ENCODE measurements around the gene SOX13.

The SOX13 gene

GRCh38 chr1:204151552-204152309 lies 78.8 kb downstream of the SOX13 start, which contains the start of gene ETNK2:
Gene ETNK2, minus strand, starts transcription at chr1:204152044. Its CDS starts 192 bp downstream, at chr1:204151852.
- peak; percentile 12 to 30 for DNase-seq (ENCODE audit: low read depth in 2 of 2)

DNA sequence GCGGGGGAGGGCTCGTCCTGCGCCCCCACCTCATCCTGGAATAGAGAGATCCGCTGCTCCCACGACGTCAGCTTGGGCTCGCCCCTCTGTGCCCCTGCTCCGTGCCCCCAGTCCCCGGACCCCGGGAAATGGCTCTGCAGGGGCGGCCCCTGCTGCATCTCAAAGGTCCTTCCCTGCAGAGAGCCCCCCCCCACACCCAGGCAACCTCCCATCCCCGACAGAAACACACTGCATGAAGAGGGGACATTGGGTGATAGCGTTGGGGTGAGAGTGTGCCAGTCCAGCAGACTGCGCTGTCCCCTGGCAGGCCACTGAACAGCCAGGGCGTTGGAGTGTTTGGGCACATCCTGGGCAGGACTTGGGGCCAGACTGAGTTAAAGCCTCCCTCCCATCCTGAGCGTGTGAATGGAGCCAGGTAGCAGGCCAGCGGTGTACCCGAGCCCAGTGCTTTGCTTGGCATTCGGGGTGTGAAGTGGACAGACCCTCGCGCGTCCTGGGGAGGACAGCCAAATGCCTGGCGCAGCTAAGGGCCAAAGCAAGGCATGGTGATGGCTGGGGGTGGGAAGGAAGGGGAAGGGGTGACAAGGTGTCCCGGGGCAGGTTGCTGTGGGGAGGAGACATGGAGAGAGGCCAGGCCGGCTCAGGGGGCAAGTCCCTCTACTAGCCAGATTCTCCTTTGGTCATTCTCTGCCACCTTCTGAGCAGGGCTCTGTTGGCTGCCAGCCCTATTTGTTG lies 79.6 kb downstream of the SOX13 start:
- no peak for DNase-seq (ENCODE audit: low read depth in 2 of 2)

GRCh38 chr1:204153667-204154066 lies 80.8 kb downstream of the SOX13 start:
- DNase-seq (ENCODE audit: low read depth in 2 of 2) = no peak

DNA sequence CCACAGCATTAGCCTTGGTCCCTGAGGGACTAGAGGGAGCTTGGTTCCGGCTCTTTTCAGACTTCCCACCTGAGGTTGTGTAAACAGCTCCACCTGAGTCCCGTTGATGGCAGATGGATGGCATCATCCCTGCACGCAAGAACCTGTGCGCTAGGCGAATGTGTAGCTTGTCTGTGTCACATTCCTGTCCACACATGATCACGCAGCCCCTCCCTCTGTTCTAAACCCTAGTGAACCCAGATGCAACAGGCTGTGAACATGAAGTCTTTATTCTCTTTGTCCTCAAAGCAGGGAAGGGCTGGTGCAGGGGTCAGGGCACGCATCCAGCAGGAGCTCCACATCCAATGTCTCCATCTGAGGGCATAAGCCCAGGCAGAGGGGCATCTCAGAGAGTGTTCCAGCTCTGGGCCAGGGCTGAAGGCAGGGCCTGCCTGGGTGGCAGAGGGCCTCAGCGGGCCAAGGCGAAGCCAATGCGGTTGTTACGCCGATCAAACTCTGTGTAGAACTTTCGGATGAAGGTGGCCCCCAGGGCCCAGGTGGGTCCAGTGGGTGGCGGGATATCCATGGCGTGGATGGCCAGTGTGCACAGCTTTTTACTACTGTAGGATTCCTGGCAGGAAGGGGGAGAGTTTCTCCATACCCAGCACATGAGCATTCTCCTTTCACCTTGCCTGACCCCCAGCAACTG lies 81.8 kb downstream of the SOX13 start:
- no peak for DNase-seq (ENCODE audit: low read depth in 2 of 2)

GRCh38 chr1:204155881-204156280 lies 83.0 kb downstream of the SOX13 start:
- DNase-seq (ENCODE audit: low read depth in 2 of 2) = no peak

DNA sequence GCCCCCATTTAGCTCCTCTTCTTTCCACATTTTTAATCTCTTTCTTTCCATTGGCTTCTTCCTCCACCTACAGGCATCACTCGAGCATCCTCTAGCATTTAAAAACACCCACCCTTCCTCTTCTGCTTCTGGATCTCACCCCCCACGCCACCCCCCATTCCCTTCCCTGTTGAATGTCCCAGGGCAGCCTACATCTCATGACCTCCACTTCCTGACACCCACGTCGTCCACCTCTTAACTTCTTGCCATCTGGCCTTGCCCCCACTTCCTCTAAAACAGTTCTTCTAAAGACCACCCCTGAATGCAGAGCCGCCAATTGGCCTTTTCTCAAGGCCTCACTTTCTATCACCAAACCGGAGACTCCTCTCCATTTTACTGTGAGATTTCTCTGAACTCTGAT lies 85.0 kb downstream of the SOX13 start:
- no peak for DNase-seq (ENCODE audit: low read depth in 2 of 2)

GRCh38 chr1:204161609-204162493 lies 88.9 kb downstream of the SOX13 start:
- DNase-seq (ENCODE audit: low read depth in 2 of 2) = no peak

DNA sequence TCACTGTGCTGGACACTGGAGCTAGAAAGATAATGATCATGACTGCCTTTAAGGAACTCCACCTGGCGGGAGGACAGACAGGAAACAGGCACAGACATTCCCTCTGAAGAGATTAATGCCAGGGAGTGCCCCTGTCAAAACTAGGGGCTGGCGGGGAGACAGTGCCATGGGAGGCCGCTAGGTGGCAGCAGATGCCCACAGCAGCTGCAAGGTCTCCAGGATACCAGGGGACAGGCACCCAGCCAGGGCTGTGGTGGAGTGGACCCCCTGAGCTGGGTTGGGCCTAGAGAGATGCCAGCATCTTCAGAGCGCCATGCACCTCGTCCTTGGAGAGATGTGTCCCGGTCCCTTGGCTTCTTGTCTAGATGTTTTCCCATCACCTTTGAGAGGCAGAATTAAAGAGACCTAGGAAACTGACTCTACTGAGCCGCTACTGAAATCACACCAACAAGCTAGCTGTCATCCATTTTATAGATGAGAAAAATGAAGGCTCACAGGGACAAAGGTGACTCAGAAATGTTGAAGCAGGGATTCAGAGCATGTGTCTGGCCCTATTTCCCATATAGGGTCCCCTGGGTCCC lies 89.7 kb downstream of the SOX13 start:
- DNase-seq (ENCODE audit: low read depth in 2 of 2) = peak; percentile 35 to 71

DNA sequence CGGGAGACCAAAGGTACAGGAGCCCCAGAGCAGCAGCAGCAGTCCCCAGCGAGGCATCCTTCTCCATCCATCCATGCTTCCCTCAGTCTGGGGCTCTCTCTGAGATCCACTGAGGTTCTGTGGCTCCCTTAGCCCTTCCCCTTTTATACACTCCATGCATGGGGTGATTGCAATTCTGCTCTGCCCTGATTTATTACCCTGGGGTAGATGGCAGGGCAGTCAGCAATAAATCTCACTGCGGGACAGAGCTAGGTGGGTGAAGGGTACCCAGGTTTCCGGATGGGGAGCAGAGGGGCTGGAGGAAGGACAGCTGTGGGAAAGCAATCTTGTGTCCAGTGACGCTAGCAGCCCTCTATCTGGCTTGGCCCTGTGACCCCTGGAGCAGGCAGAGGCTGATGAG lies 93.3 kb downstream of the SOX13 start, which contains the start of gene REN:
Gene REN, minus strand, starts transcription at position 119 of the 400 bp plus-strand sequence. Its CDS starts 44 bp downstream, at position 75.
- no peak for DNase-seq (ENCODE audit: low read depth in 2 of 2)

- no peak for DNase-seq (ENCODE audit: low read depth in 2 of 2)
These were observed 94.8 kb downstream of the SOX13 start for GRCh38 chr1:204167730-204168129.

GRCh38 chr1:204169858-204170257 lies 96.9 kb downstream of the SOX13 start:
- no peak for DNase-seq (ENCODE audit: low read depth in 2 of 2)

GRCh38 chr1:204170494-204171155 lies 97.7 kb downstream of the SOX13 start:
- no peak for DNase-seq (ENCODE audit: low read depth in 2 of 2)

DNA sequence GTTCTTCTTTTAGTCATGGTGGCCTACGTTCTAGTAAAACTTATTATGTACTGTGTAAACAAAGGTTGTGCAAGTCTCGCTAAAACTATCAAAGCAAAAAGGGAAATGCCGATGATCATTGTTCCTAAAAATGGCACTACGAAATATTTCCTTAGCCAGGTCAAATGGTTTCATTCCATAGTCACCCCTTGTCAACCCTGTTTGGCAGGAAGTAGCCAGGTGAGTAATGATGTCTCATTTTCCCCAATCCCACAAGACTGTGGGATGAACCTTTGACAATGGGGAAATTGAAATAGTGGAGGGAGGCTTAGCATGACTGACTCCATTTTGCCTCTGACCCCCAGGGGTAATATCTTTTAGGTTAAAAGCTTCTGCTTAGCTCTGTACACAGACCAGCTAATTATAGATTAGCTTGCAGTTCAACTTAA lies 98.8 kb downstream of the SOX13 start:
- DNase-seq (ENCODE audit: low read depth in 2 of 2) = no peak

GRCh38 chr1:204172404-204173029 lies 99.6 kb downstream of the SOX13 start:
- no peak for DNase-seq (ENCODE audit: low read depth in 2 of 2)

- DNase-seq (ENCODE audit: low read depth in 2 of 2) = no peak
These were observed 102.0 kb downstream of the SOX13 start for GRCh38 chr1:204174958-204175357.

DNA sequence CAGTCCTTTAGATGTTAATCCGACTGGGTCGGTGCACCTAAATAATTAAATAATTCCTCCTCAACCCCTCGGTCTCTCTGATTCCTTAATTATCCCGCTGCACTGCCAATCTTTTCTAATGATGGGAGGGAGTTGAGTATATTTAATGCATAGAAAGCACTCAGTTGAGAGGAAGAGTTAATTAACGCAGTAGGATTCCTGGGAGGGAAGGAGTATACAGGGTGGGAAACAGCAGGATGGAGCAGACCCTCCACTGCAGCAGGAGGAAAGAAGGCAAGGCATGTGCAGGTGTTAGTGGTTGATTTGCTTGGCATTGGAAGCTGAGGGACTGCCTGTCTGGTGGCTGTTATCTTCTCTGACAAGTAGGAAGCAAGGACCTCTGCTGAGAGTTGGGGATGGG lies 103.1 kb downstream of the SOX13 start:
- no peak for DNase-seq (ENCODE audit: low read depth in 2 of 2)

- no peak for DNase-seq (ENCODE audit: low read depth in 2 of 2)
These were observed 104.2 kb downstream of the SOX13 start for GRCh38 chr1:204177133-204177532.
